Fibroblast of lung (primary cell): ENCODE data around the gene ASIC1. TPM values are rescaled to one million over a fixed set of nuclear protein-coding genes. Genes with fewer than 3 reads are reported as not detected.

Experiments
- DNase-seq, 2 donors: peaks; one replicate each; pipeline versions ENCODE4 v3.0.0 to v3.0.0-alpha.2; 2010; ENCODE audit warnings: low read depth in 2 of 2
- H2AFZ ChIP-seq: 2 replicates; pipeline ENCODE4 v1.5.1; 2012; ENCODE audit warnings: low read length, control low read depth, inconsistent platforms
- H3K27ac ChIP-seq: 2 replicates; pipeline ENCODE4 v1.5.1; 2011; ENCODE audit warnings: low read length, control low read depth; ENCODE audit not compliant: insufficient read depth
- H3K27me3 ChIP-seq: 2 replicates; pipeline ENCODE4 v1.5.1; 2011; ENCODE audit warnings: mild to moderate bottlenecking, low read length; ENCODE audit not compliant: control insufficient read depth, insufficient read depth
- H3K36me3 ChIP-seq: 2 replicates; pipeline ENCODE4 v1.5.1; 2011; ENCODE audit warnings: low read length; ENCODE audit not compliant: control insufficient read depth, insufficient read depth
- H3K4me1 ChIP-seq: 2 replicates; pipeline ENCODE4 v1.5.1; 2011; ENCODE audit warnings: low read length; ENCODE audit not compliant: control insufficient read depth, insufficient read depth; ENCODE audit errors: extremely low read depth
- H3K4me2 ChIP-seq: 2 replicates; pipeline ENCODE4 v1.5.1; 2011; ENCODE audit warnings: low read length, control low read depth; ENCODE audit not compliant: insufficient read depth; ENCODE audit errors: extremely low read depth
- H3K4me3 ChIP-seq, 4 experiments: fragments of 200-600 bp in 1 of 4; sonication (generic) in 1 of 4; replicated peaks in 1 of 4; 2 replicates each; pipeline ENCODE4 v1.5.1; 2011 to 2016; ENCODE audit warnings: low read length in 4 of 4, low read depth in 3 of 4, mild to moderate bottlenecking in 3 of 4, control low read depth in 2 of 4, inconsistent platforms in 1 of 4, mixed read lengths in 1 of 4; ENCODE audit not compliant: insufficient read depth in 1 of 4; ENCODE audit errors: control extremely low read depth in 1 of 4
- H3K79me2 ChIP-seq: 2 replicates; pipeline ENCODE4 v1.5.1; 2012; ENCODE audit warnings: mild to moderate bottlenecking, low read length, inconsistent platforms; ENCODE audit not compliant: control insufficient read depth, insufficient read depth
- H3K9ac ChIP-seq: 2 replicates; pipeline ENCODE4 v1.5.1; 2011; ENCODE audit warnings: mild to moderate bottlenecking, low read length, control low read depth; ENCODE audit not compliant: insufficient read depth
- H3K9me3 ChIP-seq: 2 replicates; pipeline ENCODE4 v1.5.1; 2012; ENCODE audit warnings: low read depth, low read length; ENCODE audit not compliant: control insufficient read depth, insufficient read depth
- H4K20me1 ChIP-seq: 2 replicates; pipeline ENCODE4 v1.5.1; 2011; ENCODE audit warnings: low read length; ENCODE audit not compliant: control insufficient read depth, insufficient read depth; ENCODE audit errors: extremely low read depth
- CTCF ChIP-seq, 2 donors: IDR thresholded peaks in 1 of 2; conservative IDR thresholded peaks in 1 of 2; 1 replicate in 1 of 2; 2 replicates in 1 of 2; pipeline ENCODE4 v1.5.1; 2011 to 2012; ENCODE audit warnings: low read length in 2 of 2, control low read depth in 1 of 2, inconsistent platforms in 1 of 2, low read depth in 1 of 2, mild to moderate bottlenecking in 1 of 2
- EZH2 ChIP-seq: IDR thresholded peaks from 2 replicates; pipeline ENCODE4 v1.5.1; 2012; ENCODE audit warnings: low read length, control low read depth, mild to moderate bottlenecking; ENCODE audit errors: missing control alignments
- polyA plus RNA-seq, 2 donors: library from polyadenylated mRNA; depleted of rRNA in 1 of 2; stranded (reverse) in 1 of 2; unstranded in 1 of 2; fragments of >200 nt; gene quantifications; 2 replicates each; pipeline ENCODE4 v1.2.1, GENCODE V29; 2011 to 2012; ENCODE audit warnings: missing spikeins in 1 of 2
- total RNA-seq: library from RNA; depleted of rRNA; stranded (reverse); fragments of >200 nt; gene quantifications from 2 replicates; pipeline ENCODE4 v1.2.1, GENCODE V29; 2014

Gene ASIC1
- total and polyA plus RNA-seq, 2 donors (not counting 1 experiment from before 2014, with no cell fraction given), result 1.7 to 3.9 TPM

- Histone ChIP-seq H3K36me3 (no peaks in the 10 kb centered on the region), H3K79me2 (peaks cover 84% of the 10 kb centered on the region), H2AFZ (peak overlapping the region; percentile 55), H4K20me1 (no peaks in the 10 kb centered on the region), H3K27me3 (no peaks in the 10 kb centered on the region), H3K9ac (peak overlapping the region; percentile 24), H3K4me2 (peak overlapping the region; percentile 93), H3K4me3 (peak overlapping the region in 3 of 4 experiments; percentile 28 to 32 (median 28)), H3K27ac (peak overlapping the region; percentile 76), H3K9me3 (no peaks in the 10 kb centered on the region), H3K4me1 (peaks cover 8% of the 10 kb centered on the region)
- DNase-seq, result peak; percentile 81 to 98
- TF ChIP-seq CTCF (conservative IDR thresholded peaks at IDR 0.05 in 1 of 2, IDR thresholded peaks at IDR 0.05 in 1 of 2; ENCODE audit: low read depth in 1 of 2, low read length in 2 of 2) (no peak), EZH2 (no peak)
Measured at GRCh38 chr12:50016501-50017475, 40.6 kb upstream of the ASIC1 start.

GRCh38 chr12:50017641-50018040 is 39.8 kb upstream of the ASIC1 start:
- no peak for TF ChIP-seq EZH2
- TF ChIP-seq CTCF (conservative IDR thresholded peaks at IDR 0.05 in 1 of 2, IDR thresholded peaks at IDR 0.05 in 1 of 2; ENCODE audit: low read depth in 1 of 2, low read length in 2 of 2), result no peak
- DNase-seq, result peak in 1 of 2 donors; percentile 93
- no peaks in the 10 kb centered on the region for H3K9me3 ChIP-seq
- no peak overlapping the region for H3K9ac ChIP-seq
- H3K79me2 ChIP-seq, result peaks cover 90% of the 10 kb centered on the region
- peak overlapping the region; percentile 76 for H3K27ac ChIP-seq
- H4K20me1 ChIP-seq, result no peaks in the 10 kb centered on the region
- H3K36me3 ChIP-seq, result no peaks in the 10 kb centered on the region
- H3K27me3 ChIP-seq, result no peaks in the 10 kb centered on the region
- H3K4me1 ChIP-seq, result peaks cover 8% of the 10 kb centered on the region
- H2AFZ ChIP-seq, result no peak overlapping the region
- peak overlapping the region in 2 of 4 experiments; percentile 28 to 32 for H3K4me3 ChIP-seq
- peak overlapping the region; percentile 93 for H3K4me2 ChIP-seq

GRCh38 chr12:50018154-50018553 is 39.2 kb upstream of the ASIC1 start:
- Histone ChIP-seq H3K27ac (peak overlapping the region; percentile 76), H3K79me2 (peaks cover 94% of the 10 kb centered on the region), H3K9ac (no peak overlapping the region), H3K4me3 (no peak overlapping the region), H3K36me3 (no peaks in the 10 kb centered on the region), H2AFZ (peak overlapping the region; percentile 7), H3K4me2 (no peak overlapping the region), H4K20me1 (no peaks in the 10 kb centered on the region), H3K4me1 (peaks cover 8% of the 10 kb centered on the region), H3K27me3 (no peaks in the 10 kb centered on the region), H3K9me3 (no peaks in the 10 kb centered on the region)
- no peak for DNase-seq
- TF ChIP-seq CTCF (conservative IDR thresholded peaks at IDR 0.05 in 1 of 2, IDR thresholded peaks at IDR 0.05 in 1 of 2; ENCODE audit: low read depth in 1 of 2, low read length in 2 of 2) (no peak), EZH2 (no peak)
